ENCODE measurements around the gene HCN2.

The HCN2 gene

DNA sequence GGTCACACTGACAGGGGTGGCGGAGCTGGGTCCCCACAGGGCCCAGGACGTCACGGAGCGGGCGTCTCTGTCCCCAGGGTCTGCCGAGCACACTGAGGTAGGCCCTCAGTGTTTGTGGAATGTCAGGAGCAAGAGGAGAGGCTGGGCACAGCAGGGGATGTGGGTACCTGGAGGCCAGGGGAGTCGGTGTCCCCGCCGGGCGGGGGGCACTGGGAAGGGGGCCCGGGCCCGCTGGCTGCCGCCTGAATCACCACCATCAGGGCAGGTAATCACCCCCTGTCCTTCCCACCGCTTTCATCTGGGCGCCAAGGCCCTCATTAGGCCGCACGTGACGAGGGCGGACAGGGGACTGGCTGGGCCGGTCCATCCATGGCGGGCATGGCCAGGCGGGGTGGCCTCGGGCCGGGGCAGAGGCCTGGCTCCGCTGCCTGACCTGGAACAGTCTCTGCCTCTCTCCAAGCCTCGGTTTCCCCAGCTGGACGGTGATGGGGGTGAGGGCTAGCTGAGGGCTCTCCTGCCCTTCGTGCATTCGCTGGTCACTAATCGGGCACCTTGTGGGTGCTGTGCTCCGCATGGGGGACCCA is 51.0 kb downstream of the HCN2 start:
- no peak for DNase-seq (ENCODE audit: low read depth)

DNA sequence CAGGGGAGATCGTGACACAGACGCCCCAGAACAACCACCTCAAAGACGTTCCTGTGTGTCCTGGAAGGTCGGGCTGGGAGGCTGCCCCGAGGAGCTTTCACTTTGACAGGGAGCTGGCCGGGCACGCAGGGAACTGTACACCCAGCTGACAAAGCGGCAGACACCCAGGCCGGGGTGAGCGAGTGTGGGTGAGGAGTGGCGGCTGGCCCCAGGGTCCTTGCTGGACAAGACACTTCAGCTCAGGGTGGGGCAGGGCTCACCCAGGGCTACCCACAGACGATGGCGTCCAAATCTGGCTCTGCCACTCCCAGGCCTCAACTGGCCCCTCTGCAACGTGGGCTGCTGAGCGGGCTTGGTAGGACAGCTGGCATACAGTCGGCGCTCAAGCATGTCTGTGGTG is 52.0 kb downstream of the HCN2 start:
- no peak for DNase-seq (ENCODE audit: low read depth)

DNA sequence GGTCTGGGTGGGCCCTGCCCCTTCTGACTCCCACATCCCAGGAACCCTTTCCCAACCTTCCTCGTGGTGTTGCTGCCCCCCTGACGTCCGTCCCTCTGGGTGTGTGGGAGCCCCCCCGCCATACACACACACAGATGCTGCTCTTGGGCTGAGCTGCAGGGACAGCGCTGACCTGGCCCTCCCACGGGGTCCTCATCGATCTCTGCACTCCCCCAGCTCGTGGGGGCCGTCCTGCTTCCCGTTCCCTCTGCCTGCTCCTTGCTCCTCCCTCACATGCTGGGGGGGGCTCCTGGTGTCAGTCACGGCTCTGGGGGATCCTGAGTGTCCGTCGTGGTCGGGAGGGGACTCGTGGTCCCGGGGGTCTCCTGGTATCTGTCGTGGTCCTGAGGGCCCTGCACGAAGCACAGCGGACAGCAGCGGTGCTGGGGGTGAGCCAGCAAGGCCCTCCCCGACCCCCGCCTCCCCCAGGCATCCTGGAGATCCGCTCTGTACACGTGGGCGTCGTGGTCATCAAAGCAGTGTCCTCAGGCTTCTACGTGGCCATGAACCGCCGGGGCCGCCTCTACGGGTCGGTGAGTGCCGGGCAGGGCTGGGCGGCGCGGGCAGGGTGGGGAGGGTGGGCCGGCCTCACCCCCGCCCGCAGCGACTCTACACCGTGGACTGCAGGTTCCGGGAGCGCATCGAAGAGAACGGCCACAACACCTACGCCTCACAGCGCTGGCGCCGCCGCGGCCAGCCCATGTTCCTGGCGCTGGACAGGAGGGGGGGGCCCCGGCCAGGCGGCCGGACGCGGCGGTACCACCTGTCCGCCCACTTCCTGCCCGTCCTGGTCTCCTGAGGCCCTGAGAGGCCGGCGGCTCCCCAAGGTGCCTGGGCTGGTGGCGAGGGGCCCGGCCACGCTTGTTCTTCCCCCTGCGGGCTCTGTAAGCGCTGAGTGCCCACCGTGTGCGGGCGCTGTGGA is 53.4 kb downstream of the HCN2 start:
- DNase-seq (ENCODE audit: low read depth): no peak

DNA sequence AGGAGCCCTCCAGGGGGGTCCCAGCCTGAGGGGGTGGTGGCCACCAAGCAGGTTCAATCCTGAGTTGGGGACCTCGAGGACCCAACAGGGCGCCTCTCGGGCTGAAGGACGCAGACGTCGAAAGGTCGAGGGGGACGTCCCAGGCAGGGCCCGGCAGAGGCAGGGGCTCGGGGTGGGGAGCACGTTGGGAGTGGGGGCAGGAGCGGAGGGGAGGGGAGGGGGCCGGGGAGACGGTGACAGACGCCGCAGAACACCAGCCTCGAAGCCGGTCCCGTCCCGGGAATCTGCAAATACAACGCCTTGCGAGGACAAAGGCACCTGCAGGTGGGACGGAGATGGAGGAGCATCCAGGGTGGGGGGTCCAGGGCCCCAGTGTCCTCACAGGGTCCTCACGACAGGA is 54.1 kb downstream of the HCN2 start:
- DNase-seq (ENCODE audit: low read depth): no peak

DNA sequence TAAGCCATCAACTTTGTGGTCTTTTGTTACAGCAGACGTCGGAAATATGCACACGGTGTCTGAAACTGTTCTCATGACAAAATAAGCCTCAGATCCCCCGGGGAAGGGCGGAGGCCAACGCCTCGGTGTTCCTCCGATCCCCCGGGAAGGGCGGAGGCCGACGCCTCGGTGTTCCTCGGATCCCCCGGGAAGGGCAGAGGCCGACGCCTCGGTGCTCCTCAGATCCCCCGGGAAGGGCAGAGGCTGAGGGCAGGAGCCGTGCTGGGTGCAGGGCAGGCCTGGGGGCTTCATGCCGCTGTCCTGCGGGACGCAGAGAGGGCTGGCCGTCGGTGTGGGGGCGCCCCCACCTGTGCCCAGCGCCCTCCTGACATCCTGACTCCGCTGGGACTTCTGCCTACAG is 54.7 kb downstream of the HCN2 start:
- DNase-seq (ENCODE audit: low read depth): no peak

DNA sequence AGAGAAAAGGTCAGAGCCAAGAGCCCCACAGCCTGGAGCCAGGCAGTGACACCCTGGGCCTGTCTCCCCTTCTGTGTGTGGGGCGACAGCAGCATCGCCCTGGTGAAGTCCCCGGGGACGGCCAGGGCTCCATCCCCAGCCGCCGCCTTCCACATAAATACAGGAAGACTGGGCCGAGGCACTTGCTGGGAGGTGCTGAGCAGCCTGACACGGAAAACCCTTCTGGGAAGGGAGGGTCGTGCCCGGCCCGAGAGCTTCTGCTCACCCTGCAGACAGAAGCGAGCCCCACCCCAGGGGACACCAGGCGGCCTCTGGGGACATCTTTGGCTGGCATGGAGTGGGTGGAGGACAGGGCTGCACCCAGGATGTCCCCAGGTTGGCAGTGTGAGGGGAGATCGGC is 55.1 kb downstream of the HCN2 start:
- no peak for DNase-seq (ENCODE audit: low read depth)

DNA sequence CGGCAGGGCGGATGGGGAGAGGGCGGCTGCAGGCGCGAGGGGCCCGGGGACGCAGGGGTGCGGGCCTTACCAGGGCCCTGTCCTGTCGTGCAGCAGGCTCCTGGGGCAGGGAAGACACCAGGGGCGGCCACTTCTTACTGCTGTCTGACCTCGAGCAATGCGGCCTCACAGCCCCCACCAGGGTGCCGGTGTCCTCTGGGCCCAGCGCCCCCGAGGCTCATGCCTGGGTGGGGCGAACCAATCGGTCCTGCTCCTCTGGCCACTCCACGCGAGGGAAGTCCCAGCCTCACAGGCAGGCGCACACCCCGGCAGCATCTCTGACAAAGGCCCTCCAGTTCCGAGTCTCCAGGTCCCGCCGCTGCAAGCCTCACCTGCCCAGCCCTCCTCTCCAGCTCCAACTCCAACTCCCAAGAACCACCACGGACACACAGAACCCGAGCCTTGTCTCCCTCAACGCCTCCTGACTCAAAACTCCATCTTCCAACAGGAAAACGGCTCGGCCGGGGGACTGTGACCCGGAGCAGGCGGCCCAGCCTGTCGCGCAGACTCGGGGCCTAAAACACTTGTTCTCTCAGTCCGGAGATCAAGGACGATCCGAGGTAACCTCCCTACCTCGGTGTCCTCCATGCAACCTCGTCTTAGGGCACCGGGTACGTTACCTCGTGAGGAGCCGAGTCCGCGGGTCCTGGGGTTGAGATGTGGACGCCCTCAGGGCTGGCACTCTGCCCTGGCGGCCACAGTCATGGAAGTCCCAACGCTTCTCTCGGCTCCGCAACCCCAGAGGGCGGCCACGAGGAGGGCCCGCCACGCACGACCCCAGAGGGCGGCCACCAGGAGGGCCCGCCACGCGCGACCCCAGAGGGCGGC is 56.5 kb downstream of the HCN2 start:
- no peak for DNase-seq (ENCODE audit: low read depth)

DNA sequence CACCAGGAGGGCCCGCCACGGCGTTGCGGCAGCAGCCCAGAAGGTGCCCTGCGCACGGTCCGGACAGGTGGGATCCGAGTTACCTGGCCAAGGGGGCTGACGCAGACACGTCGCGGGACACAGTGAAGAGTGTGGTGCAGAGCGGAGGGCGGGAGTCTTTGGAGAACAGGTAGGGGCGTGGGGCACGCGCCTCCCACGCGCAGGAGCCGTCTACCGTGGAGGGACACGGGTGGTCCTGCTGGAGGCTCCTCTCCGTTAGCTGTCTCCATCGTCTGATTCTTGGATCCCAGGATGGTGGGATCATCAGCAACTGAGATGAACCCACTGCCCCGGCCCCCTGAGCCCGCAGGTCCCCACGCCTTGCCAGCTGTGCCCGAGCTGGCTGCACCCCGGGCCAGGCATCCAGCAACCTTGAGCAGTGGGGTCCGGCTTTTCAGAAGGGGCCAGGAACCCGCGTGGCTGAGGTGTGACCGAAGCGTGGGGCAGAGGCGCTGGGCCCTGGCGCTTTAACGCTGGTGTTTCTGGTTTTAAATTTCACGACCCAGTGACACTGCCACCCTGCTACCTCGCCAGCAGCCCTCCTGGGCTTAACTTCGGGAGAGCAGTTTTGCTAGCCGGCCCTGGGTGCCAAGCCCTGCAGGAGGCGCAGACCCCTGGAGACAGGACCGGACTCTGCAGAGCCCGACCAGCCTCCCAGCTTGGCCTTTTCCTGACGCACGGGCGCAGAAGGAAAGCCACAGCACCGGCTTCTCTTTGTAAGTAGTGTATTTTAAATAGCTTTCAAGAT is 57.3 kb downstream of the HCN2 start:
- no peak for DNase-seq (ENCODE audit: low read depth)

DNA sequence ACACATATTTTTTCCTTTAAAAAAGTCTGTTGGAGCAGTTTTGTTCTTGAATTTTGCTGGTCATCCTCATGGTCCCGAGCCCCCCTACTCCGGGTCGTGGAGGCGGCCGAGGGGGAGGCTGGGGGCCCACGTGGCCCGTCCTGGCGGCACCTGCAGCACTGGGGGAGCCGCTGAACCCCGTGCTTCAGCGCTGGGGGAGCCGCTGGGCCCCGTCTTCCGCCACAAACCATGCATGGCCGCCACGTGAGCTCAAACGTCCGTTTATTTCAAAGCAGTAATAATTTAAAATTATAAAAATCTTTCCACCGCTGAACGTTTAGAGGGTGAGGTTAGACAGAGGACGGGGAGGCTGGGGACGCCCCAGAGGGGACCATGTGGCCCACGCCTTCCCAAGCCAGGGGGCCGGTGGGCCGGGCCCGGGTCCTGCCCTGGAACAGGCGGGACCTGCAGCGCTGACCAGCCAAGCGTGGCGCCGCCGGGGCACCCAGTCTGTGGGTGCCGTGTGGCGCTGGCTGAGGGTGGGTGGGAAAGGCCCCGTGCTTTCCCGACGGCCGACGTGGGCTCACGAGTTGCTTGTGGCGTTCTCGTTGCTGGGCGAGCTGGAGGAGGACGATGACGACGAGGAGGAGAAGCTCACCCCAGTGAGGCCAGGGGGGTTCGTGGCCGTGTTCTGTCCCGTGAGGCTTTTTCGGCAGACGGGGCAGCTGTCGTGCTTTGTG is 58.0 kb downstream of the HCN2 start:
- DNase-seq (ENCODE audit: low read depth): no peak

DNA sequence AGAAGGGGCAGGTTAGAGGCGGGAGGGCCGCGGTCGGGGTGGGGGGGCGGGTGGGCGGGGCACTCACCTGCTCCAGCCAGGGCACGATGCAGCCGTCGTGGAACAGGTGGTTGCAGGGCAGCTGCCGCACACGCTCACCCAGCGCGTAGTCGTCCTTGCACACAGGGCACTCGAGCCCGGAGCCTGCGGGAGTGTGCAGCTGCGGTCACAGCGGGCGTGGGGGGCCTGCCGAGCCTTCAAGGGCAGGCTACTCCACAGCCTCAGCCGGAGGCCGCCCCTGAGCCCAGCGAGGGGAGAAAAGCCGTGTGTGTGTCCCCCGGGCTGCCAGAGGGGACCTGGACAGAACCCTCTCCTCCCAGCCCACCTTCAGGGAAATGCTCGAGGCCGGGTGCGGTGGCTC is 58.6 kb downstream of the HCN2 start:
- no peak for DNase-seq (ENCODE audit: low read depth)

DNA sequence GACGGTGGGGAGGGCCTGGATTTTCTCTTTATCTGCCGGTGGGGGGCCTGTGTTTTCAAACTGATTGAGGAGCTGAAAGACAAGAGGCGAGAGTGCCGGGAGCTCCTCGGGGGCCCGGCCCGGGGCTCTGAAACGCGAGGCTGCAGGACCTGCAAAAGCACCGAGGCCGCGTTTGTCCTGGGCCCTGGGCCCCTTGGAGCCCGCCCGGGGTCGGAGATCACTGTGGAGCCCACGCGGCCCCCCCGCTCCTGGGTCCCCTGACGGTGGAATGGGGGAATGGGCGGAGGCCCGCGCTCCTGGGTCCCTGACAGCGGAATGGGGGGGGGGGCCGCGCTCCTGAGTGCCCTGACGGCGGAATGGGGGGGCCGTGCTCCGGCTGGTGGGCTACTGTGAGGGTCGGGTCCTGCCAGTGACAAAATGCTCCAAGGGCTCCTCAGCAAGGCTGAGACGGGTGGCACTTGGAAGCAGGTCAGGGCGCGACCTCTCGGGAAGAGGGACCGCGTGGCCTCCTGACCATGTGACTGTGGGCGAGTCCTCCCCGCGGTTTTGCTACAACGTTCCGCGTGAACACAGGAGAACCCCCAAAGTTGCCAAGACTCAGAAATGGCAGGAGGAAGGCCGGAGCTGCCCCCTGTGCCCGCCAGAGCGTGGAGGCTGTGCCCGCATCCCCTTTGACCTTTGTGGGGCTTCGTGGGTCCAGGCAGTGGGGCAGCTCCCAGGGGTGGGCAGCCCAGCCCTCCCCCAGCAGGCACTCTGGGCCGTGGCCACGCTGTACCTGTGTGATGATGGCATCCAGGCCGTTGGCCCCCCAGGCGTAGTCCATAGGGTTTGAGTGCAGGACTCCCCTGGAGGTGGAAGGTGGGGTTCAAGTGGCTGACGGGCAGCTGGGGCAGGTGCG is 59.5 kb downstream of the HCN2 start:
- no peak for DNase-seq (ENCODE audit: low read depth)

DNA sequence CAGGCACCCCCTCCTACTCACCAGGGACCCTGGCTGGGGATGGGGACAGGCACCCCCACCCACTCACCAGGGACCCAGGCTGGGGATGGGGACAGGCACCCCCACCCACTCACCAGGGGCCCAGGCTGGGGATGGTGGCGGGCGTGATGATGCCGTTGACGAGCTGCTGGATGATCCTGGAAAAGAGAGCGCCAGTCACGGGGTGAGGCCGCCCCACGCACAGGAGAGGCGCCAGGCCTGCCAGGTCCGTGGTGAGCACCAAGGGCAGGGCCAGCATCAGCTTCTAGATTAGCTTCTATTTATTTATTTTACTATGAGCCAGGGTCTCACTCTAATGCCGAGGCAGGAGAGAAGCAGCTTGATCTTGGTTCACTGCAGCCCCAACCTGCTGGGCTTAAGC is 60.4 kb downstream of the HCN2 start:
- no peak for DNase-seq (ENCODE audit: low read depth)

DNA sequence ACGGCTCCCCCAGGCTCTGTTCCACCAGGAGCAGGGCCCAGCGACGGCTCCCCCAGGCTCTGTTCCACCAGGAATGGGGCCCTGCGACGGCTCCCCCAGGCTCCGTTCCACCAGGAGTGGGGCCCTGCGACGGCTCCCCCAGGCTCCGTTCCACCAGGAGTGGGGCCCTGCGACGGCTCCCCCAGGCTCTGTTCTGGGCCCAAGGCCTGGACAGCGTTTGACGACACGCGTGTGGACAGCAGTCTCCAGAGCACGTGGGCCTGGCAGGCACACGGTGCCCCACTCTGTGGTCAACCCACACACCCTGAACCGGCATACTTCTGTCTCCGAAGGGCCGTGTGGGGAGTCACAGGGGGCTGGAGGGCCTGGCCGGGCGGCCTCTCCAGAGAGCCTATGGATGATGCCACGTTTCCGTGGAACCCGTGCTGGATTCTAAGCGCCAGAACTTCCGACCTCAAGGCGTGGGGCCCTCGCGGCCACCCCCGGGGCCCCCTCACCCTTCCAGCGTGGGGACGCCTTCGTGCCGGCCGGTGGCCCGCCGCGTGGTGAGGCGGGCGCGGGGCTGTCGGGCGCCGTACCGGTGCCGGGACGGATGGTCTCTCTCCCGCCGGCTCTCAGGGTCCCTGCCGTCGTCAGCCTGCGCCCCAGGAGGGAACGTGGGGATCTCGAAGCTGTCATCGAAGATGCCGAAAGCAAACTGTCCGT is 61.6 kb downstream of the HCN2 start:
- DNase-seq (ENCODE audit: low read depth): no peak

DNA sequence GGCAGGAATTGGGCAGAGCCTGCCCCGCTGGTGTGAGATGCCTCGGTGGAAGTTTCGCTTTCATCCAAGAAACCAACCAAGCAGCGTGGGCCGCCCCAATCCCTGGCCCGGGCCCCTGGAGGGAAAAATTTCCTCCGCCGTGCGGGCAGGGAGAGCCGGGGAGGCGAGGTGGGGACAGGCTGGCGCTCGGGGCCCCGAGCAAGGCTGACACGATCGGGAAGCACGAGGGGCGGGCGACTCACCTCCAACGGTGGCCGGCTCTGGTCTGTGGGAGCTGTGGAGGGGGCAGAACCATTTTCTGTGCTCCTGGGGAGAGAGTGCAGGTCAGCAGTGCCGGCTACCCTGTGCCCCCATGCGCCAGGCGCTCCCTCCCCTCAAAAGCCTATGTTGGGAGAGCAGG is 62.3 kb downstream of the HCN2 start:
- no peak for DNase-seq (ENCODE audit: low read depth)

DNA sequence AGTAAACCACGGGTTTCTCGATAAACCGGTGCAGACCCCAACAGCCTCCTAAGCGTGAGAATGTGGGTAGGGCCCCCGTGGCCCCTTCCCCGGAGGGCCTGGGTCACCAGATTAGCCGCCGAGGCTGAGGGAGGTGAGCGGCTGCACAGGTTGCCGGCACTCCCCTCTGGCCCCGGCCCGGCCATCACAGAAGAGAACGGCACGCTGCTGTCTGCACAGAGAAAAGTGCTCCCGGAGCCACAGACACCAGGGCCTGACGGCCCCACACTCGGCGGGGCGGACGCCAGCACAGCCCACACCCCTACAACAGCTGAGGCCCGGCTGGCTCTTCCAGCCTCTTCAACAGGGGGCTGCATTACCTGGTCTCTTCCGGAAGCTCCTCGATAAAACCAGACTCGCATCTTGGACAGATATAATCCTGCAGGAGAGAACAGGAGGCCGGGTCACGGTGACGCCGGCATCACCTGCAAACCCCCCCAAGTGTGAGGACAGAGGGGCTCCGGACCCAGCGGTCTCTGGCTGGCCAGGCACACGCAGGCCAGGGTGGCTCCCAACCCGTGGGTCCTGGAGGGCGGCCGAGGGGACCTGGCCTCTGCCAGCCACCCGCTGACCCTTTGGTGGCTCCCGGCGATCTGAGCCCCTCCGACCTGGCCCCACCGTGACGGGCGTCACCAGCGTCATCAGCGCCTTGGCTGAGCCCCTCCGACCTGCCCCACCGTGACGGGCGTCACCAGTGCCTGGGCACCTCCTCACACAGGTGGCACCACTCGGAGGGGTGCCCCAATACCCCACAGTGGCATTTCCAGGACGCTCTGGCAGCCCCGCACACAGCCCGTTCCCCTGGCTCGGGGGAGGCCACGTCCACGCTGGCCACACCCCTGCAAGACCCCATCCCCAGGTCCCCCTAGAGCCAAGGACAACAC is 63.0 kb downstream of the HCN2 start:
- DNase-seq (ENCODE audit: low read depth): no peak

DNA sequence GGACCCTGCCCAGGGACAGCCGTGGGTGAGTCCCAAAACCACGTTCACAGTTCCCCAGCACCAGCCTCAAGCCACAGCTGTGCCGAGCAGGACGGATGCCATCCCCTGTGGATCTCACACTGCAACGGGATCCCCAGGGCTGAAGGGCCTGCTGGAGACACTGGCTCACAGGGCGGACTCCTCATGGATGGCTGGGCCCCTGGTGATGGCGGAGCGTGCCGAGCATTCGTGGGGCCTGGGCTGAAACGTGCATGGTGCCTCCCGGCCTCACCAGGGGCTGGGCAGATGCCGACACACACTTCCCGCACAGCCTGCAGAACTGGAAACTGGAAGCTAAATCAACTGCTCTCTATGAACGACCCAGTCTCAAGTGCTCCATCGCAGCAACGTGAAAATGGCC is 63.7 kb downstream of the HCN2 start:
- DNase-seq (ENCODE audit: low read depth): no peak

DNA sequence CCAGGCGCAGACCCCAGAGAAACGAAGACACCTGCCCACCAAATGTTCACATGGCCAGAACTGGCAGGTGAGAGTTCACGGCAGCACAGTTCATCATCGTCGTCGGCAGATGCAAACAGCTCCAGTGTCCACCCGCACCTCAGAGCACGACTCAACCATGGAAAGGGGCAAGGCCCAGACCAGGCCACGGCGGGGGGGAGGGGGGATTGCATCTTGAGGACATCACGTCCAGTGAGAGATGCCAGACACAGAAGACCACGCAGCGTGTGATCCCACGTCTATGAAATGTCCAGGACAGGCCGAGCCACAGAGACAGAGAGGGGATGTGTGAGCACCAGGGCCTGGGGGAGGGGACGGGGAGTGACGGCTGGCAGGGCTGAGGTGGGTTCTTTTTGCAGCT is 66.0 kb downstream of the HCN2 start:
- DNase-seq (ENCODE audit: low read depth): no peak

DNA sequence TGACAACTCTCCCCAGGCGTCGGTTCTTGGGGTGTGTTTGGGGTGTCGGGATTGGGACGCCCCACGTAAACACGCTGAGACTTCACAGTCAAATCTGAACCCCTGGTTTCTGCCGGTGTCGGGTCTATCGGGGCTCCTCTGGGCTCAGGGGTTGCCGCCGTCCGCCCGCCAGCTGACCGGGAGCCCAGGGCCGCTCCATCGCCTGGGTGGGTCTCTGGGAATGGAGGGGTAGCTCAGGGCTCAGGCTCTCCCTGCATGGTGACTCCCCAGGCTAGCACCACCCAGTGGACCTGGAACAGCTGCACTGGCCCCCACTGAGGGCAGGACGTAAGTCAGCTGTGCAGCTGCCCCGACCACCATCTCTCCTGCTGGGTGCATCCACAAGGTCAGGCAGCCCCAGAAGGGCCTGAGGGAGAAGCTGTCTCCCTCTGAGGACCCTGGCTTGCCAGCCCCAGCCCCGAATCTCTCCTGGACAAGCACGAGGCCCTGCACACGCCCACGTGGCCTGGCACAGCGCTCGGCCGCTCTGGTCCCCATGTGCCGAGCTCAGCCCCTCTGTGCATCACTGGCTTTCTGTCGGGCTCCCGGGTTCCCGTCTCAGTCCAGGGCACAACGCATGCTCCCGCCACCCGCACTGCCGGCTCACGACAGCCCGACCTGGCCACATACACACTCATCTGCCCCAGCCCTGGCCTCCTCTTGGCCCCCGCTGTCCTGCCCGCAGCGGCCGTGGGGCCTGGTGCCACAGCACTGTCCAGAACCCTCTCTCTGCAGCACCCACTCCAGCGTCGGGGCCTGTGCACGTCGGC is 67.3 kb downstream of the HCN2 start:
- DNase-seq (ENCODE audit: low read depth): no peak
